ENCODE measurements around the gene ZNF213.

ZNF213 gene

DNA sequence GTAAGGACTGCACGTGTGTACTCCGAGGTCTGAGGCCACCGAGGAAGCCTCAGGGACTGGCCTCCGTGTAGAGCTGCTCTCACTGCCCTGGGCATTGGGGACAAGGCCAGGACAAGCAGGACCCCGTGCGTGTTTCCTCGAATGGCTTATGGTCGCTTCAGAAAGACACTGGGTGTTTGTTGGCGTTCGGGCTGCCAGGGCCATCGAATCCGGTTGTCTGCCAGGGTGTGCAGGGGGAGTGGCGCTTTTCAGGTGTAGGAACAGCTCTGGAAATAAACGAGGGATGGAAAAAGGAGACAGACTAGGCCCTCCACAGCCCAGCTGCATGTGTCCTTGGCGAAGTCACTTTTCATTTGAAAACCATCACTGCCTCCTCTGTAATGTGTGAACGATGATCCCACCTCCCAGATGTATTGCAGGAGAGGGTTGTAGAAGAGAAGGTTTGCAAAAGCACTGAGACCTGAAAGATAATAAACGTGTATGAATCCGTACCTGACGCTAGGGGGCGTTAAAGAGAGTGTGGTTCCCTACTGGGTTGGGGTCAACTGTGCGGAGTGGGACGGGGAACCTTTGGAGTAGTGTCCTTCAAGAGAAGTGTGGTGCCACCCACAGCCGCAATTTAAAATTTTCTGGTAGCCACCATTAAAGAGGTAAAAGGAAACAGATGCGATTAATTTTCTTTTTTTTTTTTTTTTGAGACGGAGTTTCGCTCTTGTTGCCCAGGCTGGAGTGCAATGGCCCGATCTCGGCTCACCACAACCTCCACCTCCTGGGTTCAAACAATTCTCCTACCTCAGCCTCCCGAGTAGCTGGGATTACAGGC lies 33.6 kb upstream of the ZNF213 start:
- DNase-seq (ENCODE audit: low read depth): no peak

DNA sequence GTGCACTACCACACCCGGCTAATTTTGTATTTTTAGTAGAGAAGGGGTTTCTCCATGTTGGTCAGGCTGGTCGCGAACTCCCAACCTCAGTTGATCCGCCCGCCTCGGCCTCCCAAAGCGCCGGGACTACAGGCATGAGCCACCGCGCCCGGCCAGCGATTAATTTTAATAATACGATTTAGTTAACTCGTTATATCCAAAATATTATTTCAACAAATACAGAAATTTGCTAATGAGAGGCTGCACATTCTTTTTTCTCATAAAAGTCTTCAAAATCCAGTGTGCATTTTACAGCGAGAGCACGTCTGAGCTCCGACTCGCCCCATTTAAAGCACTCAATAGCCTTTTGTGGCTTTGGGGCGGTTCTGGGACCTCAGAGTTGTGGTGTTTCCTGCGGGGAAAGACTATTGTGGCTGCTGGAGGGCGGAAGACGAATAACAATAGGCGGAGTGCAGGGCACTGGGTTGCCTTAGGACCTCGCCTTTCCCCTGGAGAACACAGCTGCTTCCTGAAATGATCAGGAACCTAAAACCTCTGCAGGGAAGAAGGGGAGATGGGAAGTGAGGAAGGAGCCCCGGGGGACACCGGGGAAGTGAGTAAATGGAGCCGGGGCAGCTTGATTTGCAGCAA lies 32.9 kb upstream of the ZNF213 start:
- no peak for DNase-seq (ENCODE audit: low read depth)

DNA sequence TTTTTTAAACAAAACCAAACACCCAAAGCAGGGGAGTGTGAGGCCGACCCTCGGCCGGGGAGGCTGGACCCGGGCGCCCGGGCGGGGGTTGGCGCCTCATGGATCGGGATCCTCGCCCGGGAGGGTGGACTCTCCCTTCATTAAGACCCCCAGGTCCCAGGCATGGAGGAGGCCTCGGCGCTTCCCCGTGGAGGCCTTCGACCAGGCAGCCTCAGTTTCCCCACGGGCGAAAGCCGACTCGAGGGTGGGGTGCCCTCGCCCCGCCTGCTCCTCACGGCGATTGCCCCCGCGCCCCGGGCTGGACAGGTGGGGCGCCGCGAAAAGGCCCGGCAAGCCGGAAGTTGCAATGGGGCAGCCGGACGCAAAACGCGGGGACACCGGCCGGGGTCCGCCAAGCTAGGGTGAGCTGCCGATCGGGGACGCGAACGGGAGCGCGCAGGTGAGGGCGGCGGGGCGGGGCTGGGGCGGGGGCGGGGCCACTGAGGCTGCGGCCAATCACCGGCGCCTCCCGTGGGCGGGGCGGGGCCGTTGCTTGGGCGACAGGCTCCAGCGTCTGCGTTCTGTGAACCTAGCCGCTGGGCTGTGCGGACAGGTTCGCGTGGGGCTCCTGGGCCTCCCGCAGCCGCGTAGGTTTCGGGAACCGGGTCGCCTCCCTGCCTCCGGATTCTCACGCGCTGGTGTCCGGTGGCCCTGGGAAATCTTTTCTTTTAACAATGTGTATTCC lies 28.5 kb upstream of the ZNF213 start:
- DNase-seq (ENCODE audit: low read depth): peak; percentile 90

DNA sequence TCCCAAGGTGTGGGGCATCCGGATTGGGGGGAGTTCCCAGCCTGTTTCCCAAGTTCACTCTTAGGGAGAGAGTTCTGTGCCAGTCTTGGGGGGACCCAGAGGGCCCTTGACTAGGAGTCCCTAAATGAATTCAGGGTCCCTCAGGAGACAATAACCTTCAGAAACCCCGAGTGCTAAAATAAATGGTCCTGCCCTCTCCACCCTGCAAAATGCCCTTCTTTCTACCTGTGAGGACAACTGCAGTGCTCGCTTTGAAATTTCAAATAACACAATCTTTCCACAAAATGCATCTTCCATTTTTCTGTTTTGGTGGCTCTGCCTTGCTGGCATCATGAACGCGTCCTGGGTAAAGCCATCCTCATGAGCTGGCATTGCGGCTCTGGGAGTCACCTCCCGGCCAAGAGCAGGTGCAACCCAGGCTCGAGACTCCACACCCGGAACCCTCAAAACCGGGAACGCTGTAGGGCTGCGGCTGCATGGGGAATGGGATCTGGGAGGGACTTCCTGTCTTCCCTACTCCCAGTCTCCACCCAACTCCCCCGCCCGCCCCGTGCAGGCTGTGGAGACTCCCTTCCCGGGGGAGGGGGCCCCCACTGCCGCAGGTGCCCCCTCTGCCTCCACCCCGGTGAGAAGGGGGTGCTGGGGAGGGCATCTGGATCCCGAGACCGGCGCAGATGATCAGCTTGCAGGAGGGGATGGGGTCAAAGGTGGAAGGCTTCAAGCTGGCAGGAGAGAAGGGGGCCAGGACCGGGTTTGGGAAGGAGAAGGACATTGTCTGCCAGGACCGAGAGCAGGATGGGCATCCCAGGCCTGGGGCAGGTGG lies 22.6 kb upstream of the ZNF213 start, which contains the start of gene ZNF205:
Gene ZNF205 (plus strand): TSS at position 529 of the 823 bp plus-strand sequence. CDS start 845 bp downstream, outside the sequence.
- DNase-seq (ENCODE audit: low read depth): peak; percentile 67

DNA sequence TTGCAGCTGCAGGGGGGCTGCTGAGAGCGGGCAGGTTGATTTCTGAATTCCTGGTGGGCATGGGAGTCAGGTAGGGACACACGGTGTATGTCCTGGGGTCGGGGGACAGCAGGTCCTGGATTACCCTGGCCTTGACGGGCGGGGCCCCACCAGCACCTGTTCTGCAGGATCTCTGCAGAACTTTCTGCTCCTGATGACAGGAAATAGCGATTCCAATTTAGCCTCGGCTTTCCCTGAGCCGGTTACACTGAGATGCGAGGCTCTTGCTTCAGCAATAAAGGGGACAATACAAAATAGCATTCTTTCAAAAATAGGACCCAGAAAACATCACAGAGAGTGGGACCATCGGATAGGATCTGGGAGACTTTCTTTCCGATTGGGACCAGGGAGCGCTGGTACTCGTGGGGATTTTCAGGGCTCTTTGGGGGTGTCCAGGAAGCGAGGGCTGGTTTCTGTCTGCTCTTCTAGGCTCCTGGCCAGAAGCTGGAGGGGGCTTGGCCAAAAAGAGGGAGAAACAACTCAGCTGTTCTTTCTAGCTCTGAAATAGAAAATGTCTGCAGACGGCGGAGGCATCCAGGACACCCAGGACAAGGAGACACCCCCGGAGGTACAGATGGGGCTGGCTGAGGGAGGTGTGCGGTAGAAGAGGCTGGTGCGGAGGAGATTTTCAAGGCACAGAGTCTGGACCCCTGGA lies 21.8 kb upstream of the ZNF213 start:
- no peak for DNase-seq (ENCODE audit: low read depth)

- DNase-seq (ENCODE audit: low read depth): no peak
Measured at GRCh38 chr16:3113765-3114479, 20.9 kb upstream of the ZNF213 start.

DNA sequence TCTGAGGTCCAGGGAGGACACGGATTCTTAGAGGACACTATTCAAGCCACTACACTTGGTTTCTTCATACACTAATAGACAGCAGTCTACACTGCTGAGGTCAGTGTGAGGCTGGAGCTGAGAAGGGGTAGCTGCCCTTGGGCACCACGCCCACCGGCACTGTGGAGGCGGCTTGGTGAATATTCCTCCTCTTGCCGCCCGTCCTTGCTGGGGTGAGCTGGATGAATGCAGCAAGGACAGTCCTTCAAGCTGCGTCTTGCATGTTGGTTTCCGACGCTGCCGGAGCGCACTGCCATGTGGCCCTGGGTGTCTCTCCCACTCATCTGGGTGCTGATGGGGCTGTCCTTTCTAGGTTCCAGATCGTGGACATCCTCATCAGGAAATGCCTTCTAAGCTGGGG lies 19.8 kb upstream of the ZNF213 start:
- no peak for DNase-seq (ENCODE audit: low read depth)

DNA sequence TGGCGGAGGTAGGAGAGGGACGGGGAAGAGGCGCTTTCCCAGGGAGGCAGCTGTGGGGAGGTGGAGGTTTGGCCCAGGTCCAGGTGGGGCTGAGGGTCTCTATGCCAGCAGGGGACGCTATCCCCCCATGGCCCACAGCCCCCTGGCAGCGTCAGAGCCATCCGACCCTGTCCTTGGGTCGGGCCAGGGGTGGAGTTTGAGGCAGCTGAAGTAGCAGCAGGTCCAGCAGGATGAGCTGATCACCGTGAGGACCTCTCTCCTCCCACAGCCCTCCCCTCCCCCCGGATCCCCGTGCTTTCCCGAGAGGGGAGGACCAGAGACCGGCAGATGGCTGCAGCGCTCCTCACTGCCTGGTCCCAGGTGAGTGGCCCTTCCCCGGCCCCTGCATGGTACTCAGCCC lies 19.3 kb upstream of the ZNF213 start:
- DNase-seq (ENCODE audit: low read depth): no peak

DNA sequence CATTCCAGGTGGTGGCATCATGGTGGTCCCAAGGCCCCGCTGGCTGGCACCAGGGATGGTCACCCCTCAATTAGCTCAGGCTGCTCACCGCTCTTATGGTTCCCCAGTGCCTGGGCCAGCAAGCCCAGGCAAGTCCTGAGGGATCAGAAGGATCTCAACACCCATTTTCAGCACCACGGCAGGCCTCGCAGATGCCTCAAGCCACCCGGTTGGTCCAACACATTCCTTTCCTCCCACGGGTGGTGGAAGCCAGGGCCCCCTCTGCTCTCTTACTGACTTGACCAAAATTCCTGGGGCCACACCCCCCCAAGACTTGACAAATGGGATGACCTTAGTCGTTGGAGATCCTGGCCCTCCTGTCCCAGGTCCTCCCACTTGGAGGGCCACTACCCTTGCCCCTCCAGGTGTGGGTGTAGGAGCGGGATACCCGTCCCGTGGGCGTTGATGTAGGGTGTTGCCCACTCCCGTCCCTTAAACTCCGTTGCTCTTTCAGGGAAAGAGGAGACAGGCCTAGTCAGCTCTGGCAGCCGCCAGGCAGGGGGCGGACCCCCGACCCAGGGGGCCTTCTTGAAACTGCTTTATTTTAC lies 16.5 kb upstream of the ZNF213 start:
- no peak for DNase-seq (ENCODE audit: low read depth)

- no peak for DNase-seq (ENCODE audit: low read depth)
Measured at GRCh38 chr16:3118846-3119245, 16.0 kb upstream of the ZNF213 start.

- DNase-seq (ENCODE audit: low read depth): no peak
Measured at GRCh38 chr16:3119286-3119685, 15.5 kb upstream of the ZNF213 start.

DNA sequence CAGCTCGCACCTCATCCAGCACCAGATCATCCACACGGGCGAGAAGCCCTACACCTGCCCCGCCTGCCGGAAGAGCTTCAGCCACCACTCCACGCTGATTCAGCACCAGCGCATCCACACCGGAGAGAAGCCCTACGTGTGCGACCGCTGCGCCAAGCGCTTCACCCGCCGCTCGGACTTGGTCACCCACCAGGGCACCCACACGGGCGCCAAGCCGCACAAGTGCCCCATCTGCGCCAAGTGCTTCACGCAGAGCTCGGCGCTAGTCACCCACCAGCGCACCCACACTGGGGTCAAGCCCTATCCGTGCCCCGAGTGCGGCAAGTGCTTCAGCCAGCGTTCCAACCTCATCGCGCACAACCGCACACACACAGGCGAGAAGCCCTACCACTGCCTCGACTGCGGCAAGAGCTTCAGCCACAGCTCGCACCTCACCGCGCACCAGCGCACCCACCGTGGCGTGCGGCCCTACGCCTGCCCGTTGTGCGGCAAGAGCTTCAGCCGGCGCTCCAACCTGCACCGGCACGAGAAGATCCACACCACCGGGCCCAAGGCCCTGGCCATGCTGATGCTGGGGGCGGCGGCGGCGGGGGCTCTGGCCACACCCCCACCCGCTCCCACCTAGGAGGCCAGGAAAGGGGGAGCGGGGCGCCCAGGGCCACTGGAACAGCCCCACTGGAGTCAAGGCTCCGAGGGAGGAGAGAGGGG lies 15.0 kb upstream of the ZNF213 start:
- no peak for DNase-seq (ENCODE audit: low read depth)

DNA sequence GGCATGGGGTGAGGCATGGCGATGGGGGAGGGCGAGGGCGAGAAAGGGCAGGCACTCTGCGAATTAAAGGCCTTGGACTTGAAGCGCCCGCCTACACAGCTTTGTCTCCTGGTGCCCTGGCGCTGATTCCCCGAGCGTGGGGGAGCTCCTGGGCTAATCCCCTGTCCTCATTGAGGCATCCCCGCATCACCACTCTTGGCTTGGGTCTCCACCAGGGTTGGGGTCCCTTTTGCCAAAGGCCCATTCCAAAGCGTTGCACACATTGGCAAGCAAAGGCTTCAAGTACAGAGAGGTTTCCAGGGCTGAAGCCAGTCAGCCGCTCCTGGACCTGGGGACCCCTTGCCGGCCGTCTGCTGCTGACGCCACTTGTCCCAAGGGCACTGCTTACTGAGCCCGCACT lies 14.4 kb upstream of the ZNF213 start:
- DNase-seq (ENCODE audit: low read depth): no peak

GRCh38 chr16:3121851-3122467 lies 12.9 kb upstream of the ZNF213 start:
- no peak for DNase-seq (ENCODE audit: low read depth)

DNA sequence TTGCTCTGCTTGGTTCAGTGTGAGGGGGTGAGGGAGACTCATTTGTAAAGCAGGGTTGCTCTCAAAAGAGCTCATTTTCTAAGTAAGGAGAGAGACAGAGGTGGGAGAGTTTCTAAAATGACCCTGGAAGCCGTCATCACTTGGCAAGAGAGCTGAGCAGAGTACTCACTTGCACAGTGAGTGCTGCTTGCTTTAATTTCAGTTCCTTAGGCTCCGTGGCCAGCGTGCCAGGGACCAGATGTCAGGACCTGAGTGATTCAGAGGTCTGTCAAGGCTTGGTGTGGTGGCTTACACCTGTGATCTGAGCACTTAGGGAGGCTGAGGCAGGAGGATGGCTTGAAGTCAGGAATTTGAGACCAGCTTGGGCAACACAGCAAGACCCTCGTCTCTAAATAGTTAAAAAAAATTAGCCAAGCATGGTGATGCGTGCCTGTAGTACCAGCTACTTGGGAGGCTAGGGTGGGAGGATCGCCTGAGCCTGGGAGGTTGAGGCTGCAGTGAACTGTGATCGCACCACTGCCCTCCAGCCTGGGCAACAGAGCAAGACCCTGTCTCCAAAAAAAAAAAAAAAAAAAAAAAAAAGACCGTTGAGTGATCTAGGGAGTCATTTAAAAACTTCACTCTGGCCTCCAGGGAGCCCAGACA lies 11.8 kb upstream of the ZNF213 start:
- DNase-seq (ENCODE audit: low read depth): no peak

DNA sequence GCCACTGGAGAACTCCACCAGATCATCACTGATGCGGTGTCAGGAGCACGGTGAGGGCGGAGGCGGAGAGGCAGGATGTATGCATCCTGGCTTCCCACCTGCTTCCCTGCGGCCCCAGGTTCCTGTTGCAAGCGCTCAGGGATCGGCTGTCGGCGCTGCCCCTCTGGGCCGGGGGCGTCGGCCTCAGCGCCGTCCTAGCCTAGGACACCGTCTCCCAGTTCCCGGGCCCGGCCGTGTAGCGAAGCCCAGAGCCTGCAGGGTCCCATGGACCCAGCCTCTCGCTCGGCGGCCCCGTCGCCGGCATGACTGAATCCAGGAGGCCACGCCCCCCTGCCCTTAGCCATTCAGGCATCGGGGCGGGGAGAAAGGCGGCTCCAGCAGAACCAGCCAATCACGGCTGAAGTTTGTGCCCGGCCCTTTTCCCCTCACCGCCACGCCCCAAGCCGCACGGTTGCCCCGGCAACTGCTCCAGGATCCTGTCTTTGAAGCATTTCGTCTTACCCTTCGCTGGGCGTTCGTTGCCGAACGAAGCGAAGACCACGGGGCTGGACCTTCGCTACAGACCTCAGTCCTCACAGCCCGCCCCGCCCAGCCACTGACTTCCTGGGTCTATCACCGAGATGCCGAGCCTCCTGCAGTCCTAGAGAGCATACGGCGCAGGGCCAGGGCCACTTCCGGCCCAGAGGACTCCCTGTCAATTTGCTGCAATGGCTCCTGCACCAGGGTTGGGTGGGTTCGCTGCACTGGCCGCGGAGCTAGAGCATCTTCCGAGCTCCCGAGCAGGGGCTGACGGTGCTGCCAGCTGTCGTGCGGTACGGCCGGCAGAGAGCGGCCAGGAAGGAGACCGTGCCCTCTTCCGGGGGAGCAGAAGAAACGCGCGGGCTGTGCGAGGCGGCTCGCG lies 10.6 kb upstream of the ZNF213 start:
- DNase-seq (ENCODE audit: low read depth): peak; percentile 90

DNA sequence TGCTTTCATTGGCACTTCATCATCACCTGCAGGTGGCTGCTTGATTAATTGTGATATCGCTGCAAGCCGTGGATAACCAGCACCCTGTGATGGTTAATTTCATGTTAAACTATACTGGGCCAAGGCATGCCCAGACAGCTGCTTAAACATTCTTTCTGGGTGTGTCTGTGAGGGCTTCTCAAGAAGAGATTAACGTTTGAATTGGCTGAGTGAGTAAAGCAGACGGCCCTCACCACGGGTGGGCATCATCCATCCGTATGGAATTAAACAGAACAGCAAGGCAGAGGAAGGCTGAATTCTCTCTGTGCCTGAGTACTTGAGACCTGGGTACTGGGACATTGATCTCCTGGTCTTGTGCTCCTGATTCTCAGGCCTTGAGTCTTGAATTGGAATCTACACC lies 7.1 kb upstream of the ZNF213 start:
- no peak for DNase-seq (ENCODE audit: low read depth)
